ENCODE data around the gene HDAC10. TPM values are rescaled to one million over a fixed set of nuclear protein-coding genes. Genes with fewer than 3 reads are reported as not detected.

Gene HDAC10
- total and polyA plus RNA-seq, 3 experiments from 2014 or later: 7.5 to 44.7 (median 42.5) TPM

DNA sequence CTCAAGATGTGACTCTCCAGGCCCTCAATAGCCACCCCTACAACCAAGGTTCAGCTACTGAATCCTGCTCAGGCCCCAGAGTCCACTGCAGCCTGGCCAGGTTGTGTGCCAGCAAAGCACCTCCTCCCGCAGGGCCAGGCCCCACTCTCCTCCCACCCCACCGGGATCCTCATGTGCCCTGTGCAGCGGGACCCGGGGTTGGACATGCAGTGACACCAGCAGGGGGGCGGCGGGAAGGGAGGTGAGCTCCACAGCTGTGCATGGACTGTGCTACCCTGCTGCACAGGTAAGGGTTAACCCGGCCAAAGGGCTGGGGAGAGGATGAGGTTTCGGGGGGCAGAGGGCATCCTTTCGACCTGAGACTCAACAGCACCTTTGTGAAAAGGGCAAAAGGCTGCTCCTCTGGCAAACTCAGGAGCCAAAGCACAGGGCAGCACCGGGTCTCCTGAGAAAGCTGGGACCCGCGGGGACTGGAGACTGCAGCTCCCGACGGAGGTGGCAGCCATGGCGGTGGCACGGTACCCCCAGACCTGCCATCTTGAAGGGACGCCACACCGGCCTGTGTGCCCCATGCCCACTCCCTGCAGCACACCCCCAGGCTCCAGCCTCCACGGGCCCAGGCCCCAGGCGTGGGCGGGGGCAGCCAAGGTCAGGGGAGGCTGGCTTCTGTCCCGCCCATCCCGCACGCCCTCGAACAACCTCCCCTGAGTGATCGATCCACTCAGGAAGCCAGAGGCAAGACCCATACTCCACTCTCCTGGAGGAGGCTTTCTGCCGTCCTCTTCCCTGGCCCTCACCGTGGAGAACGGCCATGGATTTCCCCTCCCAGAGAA lies 45.8 kb upstream of the HDAC10 start:
- no peaks in the 10 kb centered on the region for H3K27me3 ChIP-seq (ENCODE audit: insufficient read depth, low read length, poor library complexity, severe bottlenecking)
- Mint-ChIP-seq H3K4me3 (no peak overlapping the region), H3K27ac (peak overlapping the region in 1 of 8 donors; percentile 68), H3K36me3 (no peaks in the 10 kb centered on the region), H3K4me1 (peaks cover 0 to 5% (median 0%) of the 10 kb centered on the region in 3 donors), H3K27me3 (peaks cover 6 to 28% of the 10 kb centered on the region in 2 donors), H3K9me3 (peaks cover 0 to under 1% (median 0%) of the 10 kb centered on the region in 5 donors)
- H3K4me3 ChIP-seq (ENCODE audit: low read length): no peak overlapping the region
- no peaks in the 10 kb centered on the region for H3K4me1 ChIP-seq (ENCODE audit: insufficient read depth, low read length)
- no peaks in the 10 kb centered on the region for H3K36me3 ChIP-seq (ENCODE audit: insufficient read depth, low read length)
- H3K9me3 ChIP-seq (ENCODE audit: low read length): no peaks in the 10 kb centered on the region
- H3K27ac ChIP-seq (ENCODE audit: low read depth, low read length): no peak overlapping the region
- DNase-seq: no peak
- CTCF ChIA-PET: no interaction called here
- POLR2A ChIA-PET: no interaction called here

DNA sequence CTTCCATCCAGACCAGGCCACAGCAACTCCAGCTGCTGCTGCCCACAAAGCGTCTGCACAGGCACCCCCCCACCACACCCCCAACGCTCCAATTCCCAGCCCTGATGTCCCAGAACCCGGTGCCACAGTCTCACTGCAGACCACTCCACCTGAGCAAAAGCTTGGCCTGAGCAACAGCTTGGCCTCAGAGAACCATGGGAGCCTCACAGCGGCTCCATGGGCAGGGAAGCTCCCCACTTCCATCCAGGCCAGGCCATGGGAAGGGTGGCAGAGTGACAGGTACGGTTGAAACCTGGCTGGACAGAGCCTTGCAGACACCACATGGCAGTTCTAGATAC lies 43.2 kb upstream of the HDAC10 start:
- Mint-ChIP-seq H3K27me3 (peaks cover 6 to 34% of the 10 kb centered on the region in 2 donors), H3K9me3 (peaks cover 0 to 2% (median 0%) of the 10 kb centered on the region in 5 donors), H3K4me1 (peaks cover 0 to 5% (median 0%) of the 10 kb centered on the region in 3 donors), H3K27ac (no peak overlapping the region), H3K36me3 (no peaks in the 10 kb centered on the region), H3K4me3 (no peak overlapping the region)
- H3K9me3 ChIP-seq (ENCODE audit: low read length): no peaks in the 10 kb centered on the region
- H3K4me1 ChIP-seq (ENCODE audit: insufficient read depth, low read length): no peaks in the 10 kb centered on the region
- no peak overlapping the region for H3K4me3 ChIP-seq (ENCODE audit: low read length)
- no peaks in the 10 kb centered on the region for H3K36me3 ChIP-seq (ENCODE audit: insufficient read depth, low read length)
- CTCF ChIA-PET: interaction anchor here (1.3 to 1.6 kb wide), 2 partner anchors 13 to 47 kb away, joined by 3 read pairs; partner anchors contain the start of gene PLXNB2
- no peak for DNase-seq
- POLR2A ChIA-PET: no interaction called here
- no peak overlapping the region for H3K27ac ChIP-seq (ENCODE audit: low read depth, low read length)
- peaks cover 9% of the 10 kb centered on the region for H3K27me3 ChIP-seq (ENCODE audit: insufficient read depth, low read length, poor library complexity, severe bottlenecking)

DNA sequence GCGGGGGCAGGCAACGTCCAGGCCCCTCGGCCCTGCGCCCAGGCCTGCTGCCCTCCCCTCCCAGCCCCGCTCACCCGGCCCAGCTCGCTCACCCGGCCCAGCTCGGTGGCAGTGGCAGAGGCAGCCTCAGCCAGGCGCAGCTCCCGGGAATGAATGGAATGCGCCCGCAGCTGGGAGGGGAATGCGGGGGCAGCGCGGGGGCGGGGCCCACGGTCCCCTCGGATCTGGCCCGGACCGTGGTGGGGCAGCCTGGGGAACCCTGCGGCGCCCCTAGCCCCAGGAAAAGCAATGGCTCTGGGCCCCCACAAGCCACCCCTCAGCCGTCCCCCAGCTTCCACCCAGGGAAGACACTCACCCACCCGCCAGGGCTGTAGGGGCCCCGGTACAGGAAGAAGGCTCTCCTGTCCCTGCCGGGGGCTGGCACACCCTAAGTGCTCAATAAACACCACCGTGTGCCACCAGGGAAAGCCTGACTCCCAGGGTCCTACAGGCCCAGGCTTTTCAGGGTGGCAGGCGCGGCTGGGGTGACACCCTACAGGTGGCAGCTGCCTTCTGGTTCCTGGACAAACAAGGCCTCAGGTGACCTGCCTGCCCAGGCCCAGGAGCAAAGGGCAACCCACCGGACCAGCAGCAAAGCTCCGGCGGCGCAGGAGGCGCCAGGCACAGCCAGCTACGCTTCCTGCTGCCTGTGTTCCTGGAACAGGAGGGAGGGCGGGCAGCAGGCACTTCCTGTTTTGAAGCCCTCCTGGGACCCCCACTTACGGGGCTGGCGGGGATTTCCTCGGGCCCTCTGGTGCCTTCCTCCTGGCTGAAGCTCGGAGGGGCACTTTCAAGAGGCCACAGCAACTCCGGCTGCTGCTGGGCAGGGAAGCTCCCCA lies 42.6 kb upstream of the HDAC10 start:
- peaks cover 0 to 2% (median 0%) of the 10 kb centered on the region in 5 donors for H3K9me3 Mint-ChIP-seq
- Histone ChIP-seq H3K27me3 (ENCODE audit: insufficient read depth, low read length, poor library complexity, severe bottlenecking) (peaks cover 9% of the 10 kb centered on the region), H3K4me1 (ENCODE audit: insufficient read depth, low read length) (no peaks in the 10 kb centered on the region), H3K9me3 (ENCODE audit: low read length) (no peaks in the 10 kb centered on the region), H3K36me3 (ENCODE audit: insufficient read depth, low read length) (no peaks in the 10 kb centered on the region), H3K4me3 (ENCODE audit: low read length) (no peak overlapping the region), H3K27ac (ENCODE audit: low read depth, low read length) (no peak overlapping the region)
- POLR2A ChIA-PET: no interaction called here
- H3K27ac Mint-ChIP-seq: no peak overlapping the region
- DNase-seq: peak in 1 of 5 donors; percentile 30
- H3K4me3 Mint-ChIP-seq: no peak overlapping the region
- no peaks in the 10 kb centered on the region for H3K36me3 Mint-ChIP-seq
- peaks cover 0 to 5% (median 0%) of the 10 kb centered on the region in 3 donors for H3K4me1 Mint-ChIP-seq
- peaks cover 4 to 33% of the 10 kb centered on the region in 2 donors for H3K27me3 Mint-ChIP-seq
- CTCF ChIA-PET: interaction anchor here (1.3 to 1.6 kb wide), 2 partner anchors 14 to 48 kb away, joined by 3 read pairs; partner anchors contain the start of gene PLXNB2

DNA sequence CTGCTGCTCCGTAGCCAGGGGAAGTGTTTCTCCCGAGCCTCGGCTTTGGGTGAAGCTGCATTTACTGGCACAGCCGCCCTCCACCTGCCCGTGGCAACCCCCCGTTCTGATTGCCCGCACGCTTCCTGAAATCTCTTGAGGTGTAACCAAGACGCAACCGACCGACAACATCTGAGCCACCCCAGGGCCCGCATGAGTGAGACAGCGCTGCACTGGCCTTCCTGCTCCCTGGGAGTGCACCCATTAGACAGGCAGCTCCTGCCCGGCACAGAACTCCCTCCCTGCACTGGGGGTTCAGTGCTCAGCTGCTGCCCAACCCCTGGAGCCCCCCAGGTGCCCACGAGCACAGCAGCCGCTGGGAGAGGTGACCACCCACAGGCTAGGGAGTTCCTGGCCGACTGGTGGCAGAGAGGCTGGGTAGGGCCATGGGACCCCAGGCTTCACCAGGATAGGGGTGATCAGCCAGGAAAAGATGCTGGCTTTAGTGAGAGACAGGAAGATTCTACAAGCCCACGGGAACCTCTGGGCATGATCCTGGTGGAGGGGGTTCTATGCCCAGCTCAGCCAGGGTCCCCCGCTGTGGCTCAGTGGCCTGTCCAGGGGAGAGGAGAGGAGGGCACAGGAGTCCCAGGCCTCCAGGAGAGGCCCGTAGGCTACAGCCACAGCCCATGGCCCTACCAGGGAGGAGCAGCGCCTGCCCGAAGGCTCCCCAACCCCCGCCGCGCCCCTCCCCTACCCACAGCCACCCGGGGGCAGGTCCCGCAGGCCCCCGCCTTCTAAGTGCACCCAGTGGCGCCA lies 41.8 kb upstream of the HDAC10 start:
- Mint-ChIP-seq H3K9me3 (peaks cover 0 to 2% (median 0%) of the 10 kb centered on the region in 5 donors), H3K27ac (no peak overlapping the region), H3K36me3 (no peaks in the 10 kb centered on the region), H3K4me3 (no peak overlapping the region), H3K4me1 (peaks cover 0 to 5% (median 0%) of the 10 kb centered on the region in 3 donors), H3K27me3 (peaks cover 4 to 28% of the 10 kb centered on the region in 2 donors)
- Histone ChIP-seq H3K36me3 (ENCODE audit: insufficient read depth, low read length) (no peaks in the 10 kb centered on the region), H3K27me3 (ENCODE audit: insufficient read depth, low read length, poor library complexity, severe bottlenecking) (peaks cover 9% of the 10 kb centered on the region), H3K4me1 (ENCODE audit: insufficient read depth, low read length) (no peaks in the 10 kb centered on the region), H3K27ac (ENCODE audit: low read depth, low read length) (no peak overlapping the region), H3K4me3 (ENCODE audit: low read length) (no peak overlapping the region), H3K9me3 (ENCODE audit: low read length) (no peaks in the 10 kb centered on the region)
- POLR2A ChIA-PET: no interaction called here
- peak in 1 of 5 donors; percentile 39 for DNase-seq
- CTCF ChIA-PET: interaction anchor here (1.6 kb wide), 1 partner anchor 14 kb away, joined by 3 read pairs; the partner anchor contains the start of gene PLXNB2

DNA sequence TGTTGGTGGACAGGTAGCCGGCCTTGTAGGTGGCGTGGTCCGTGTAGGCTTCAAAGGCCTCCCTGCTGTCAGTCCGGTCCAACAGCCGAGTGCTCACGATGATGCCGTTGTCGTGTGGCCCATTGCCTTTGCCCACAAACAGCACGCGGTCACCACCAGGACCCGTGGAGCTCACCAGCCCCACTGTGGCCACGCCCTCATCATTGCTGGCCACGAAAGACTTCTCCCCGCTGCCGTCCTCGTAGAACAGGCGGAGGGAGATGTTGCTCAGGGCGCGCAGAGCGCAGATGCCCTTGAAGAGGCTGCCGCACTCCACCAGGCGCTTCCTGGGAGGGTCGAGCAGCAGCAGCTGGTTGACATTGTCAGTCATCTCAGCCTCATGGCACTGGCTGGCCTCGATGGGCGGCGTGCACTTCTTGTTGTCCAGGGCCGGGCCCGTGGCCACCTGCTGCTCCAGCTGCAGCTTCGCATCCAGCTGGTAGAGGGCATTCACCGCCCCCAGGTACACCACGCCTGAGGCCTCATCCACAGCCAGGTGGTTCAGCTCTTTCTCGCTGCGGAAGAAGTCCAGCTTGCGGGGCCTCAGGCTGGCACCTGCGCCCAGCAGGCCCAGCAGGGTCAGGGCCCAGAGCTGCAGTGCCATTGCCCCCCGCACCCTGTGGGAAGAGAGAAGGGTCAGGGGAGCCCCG lies 39.0 kb upstream of the HDAC10 start:
- Mint-ChIP-seq H3K36me3 (no peaks in the 10 kb centered on the region), H3K27me3 (peaks cover 1 to 17% of the 10 kb centered on the region in 2 donors), H3K9me3 (peaks cover 0 to 2% (median 0%) of the 10 kb centered on the region in 5 donors), H3K4me3 (no peak overlapping the region), H3K4me1 (peaks cover 0 to 5% (median 0%) of the 10 kb centered on the region in 3 donors), H3K27ac (no peak overlapping the region)
- no peak for DNase-seq
- H3K27me3 ChIP-seq (ENCODE audit: insufficient read depth, low read length, poor library complexity, severe bottlenecking): peaks cover 9% of the 10 kb centered on the region
- ChIA-PET POLR2A (no interaction called here), CTCF (no interaction called here)
- no peak overlapping the region for H3K4me3 ChIP-seq (ENCODE audit: low read length)
- no peaks in the 10 kb centered on the region for H3K4me1 ChIP-seq (ENCODE audit: insufficient read depth, low read length)
- no peaks in the 10 kb centered on the region for H3K9me3 ChIP-seq (ENCODE audit: low read length)
- H3K27ac ChIP-seq (ENCODE audit: low read depth, low read length): no peak overlapping the region
- no peaks in the 10 kb centered on the region for H3K36me3 ChIP-seq (ENCODE audit: insufficient read depth, low read length)

DNA sequence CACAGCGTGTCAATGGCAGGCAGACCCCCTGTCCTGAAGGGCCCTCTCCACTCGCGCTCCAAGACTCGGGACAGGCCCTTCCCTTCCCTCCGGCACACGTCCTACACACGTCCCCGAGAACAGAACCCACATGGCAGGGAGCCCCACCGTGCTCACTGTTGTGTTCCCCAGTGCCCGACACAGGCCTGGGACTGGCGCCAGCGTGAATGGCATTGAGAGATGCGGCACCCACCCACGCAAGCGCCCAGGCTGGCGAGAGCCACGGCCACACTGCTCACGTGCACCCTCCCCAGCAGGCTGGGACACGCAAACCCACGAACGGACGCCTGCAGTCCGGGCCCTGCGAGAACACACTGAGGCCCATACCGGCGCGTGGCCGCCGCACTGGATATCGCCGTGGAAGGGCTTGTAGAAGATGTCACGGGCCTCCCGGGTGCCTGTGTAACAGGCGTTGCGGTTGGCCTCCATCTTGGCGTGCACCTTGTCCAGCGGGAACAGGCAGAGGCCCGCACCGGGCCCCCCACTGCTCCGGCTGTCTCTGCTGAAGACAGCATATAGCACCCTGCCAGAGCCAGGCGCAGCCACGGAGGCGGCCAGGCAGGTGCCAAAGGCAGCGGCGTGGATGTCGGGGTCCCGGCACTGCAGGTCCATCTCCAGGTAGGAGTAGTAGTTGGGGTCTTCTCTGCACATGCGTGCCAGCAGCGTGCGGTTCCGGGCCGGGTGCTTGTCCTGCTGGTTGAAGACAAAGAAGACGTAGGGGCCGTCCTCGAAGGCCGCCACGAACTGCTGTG lies 38.3 kb upstream of the HDAC10 start:
- POLR2A ChIA-PET: no interaction called here
- no peak overlapping the region for H3K27ac ChIP-seq (ENCODE audit: low read depth, low read length)
- peaks cover 9% of the 10 kb centered on the region for H3K27me3 ChIP-seq (ENCODE audit: insufficient read depth, low read length, poor library complexity, severe bottlenecking)

DNA sequence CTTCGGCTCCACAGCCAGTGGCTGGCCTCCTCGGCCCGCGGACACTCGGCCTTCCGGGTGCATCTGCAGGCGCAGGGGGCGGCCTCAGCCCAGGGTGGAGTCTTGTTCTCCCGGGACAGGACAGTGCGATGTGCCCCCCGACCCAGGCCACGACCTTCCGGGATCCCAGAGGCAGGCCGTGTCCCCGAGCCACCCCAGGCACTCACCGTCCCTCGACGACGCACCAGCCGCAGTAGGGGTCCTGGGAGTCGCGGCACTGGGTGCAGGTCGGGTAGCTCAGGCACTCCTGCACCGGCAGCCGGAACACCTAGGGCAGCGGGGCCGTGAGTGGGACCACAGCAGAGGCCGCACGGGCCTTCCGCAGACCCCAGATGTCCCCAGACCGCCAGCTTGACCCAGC lies 36.7 kb upstream of the HDAC10 start:
- H3K4me3 Mint-ChIP-seq: no peak overlapping the region
- H3K9me3 Mint-ChIP-seq: peaks cover 0 to 2% (median 0%) of the 10 kb centered on the region in 5 donors
- no peaks in the 10 kb centered on the region for H3K36me3 Mint-ChIP-seq
- no peak overlapping the region for H3K27ac Mint-ChIP-seq
- H3K4me1 ChIP-seq (ENCODE audit: insufficient read depth, low read length): no peaks in the 10 kb centered on the region
- H3K4me3 ChIP-seq (ENCODE audit: low read length): no peak overlapping the region
- H3K27ac ChIP-seq (ENCODE audit: low read depth, low read length): no peak overlapping the region
- H3K4me1 Mint-ChIP-seq: peaks cover 0 to 3% (median 0%) of the 10 kb centered on the region in 3 donors
- H3K36me3 ChIP-seq (ENCODE audit: insufficient read depth, low read length): no peaks in the 10 kb centered on the region
- ChIA-PET CTCF (no interaction called here), POLR2A (no interaction called here)
- no peak for DNase-seq
- peaks cover 9% of the 10 kb centered on the region for H3K27me3 ChIP-seq (ENCODE audit: insufficient read depth, low read length, poor library complexity, severe bottlenecking)
- H3K27me3 Mint-ChIP-seq: peaks cover 1 to 13% of the 10 kb centered on the region in 2 donors
- no peaks in the 10 kb centered on the region for H3K9me3 ChIP-seq (ENCODE audit: low read length)

More for the DNA sequence above, 38.3 kb upstream of the HDAC10 start:
- Histone ChIP-seq H3K9me3 (ENCODE audit: low read length) (no peaks in the 10 kb centered on the region), H3K36me3 (ENCODE audit: insufficient read depth, low read length) (no peaks in the 10 kb centered on the region), H3K4me1 (ENCODE audit: insufficient read depth, low read length) (no peaks in the 10 kb centered on the region), H3K4me3 (ENCODE audit: low read length) (no peak overlapping the region)
- Mint-ChIP-seq H3K36me3 (no peaks in the 10 kb centered on the region), H3K9me3 (peaks cover 0 to 2% (median 0%) of the 10 kb centered on the region in 5 donors), H3K4me1 (peaks cover 0 to 5% (median 0%) of the 10 kb centered on the region in 3 donors), H3K4me3 (no peak overlapping the region), H3K27me3 (peaks cover 1 to 17% of the 10 kb centered on the region in 2 donors), H3K27ac (no peak overlapping the region)
- CTCF ChIA-PET: no interaction called here
- DNase-seq: no peak
